Right lobe of liver (tissue), 4 donors: Measurements from ENCODE around the gene ALOXE3.

Source experiments
- POLR2A ChIP-seq: fragments of 450-650 bp; IDR thresholded peaks from one replicate; pipeline ENCODE4 v1.6.1; 2017; ENCODE audit warnings: antibody characterized with exemption, mild to moderate bottlenecking
- TF ChIP-seq, protein P1 (sequence below), 4 donors: fragments of 200-600 bp in 3 of 4; fragments of 450-650 bp in 1 of 4; IDR thresholded peaks; one replicate each; pipeline versions ENCODE4 v1.5.1 to v1.8.0; 2016 to 2022; ENCODE audit warnings: antibody characterized with exemption in 4 of 4, mild to moderate bottlenecking in 2 of 4
- donor health status: DM: no; HTN: no; CAD: no.
- donor health status: DM: no; HTN: no; CAD: no.
- donor health status: DM: no; HTN: yes; CAD: no.

GRCh38 chr17:8048736-8049135 is 69.6 kb downstream of the ALOXE3 start:
- TF ChIP-seq, protein P1, sequence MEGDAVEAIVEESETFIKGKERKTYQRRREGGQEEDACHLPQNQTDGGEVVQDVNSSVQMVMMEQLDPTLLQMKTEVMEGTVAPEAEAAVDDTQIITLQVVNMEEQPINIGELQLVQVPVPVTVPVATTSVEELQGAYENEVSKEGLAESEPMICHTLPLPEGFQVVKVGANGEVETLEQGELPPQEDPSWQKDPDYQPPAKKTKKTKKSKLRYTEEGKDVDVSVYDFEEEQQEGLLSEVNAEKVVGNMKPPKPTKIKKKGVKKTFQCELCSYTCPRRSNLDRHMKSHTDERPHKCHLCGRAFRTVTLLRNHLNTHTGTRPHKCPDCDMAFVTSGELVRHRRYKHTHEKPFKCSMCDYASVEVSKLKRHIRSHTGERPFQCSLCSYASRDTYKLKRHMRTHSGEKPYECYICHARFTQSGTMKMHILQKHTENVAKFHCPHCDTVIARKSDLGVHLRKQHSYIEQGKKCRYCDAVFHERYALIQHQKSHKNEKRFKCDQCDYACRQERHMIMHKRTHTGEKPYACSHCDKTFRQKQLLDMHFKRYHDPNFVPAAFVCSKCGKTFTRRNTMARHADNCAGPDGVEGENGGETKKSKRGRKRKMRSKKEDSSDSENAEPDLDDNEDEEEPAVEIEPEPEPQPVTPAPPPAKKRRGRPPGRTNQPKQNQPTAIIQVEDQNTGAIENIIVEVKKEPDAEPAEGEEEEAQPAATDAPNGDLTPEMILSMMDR (IDR thresholded peaks at IDR 0.05) = no peak
- TF ChIP-seq POLR2A = no peak
